ENCODE data around the gene DENND2A.
"Not testable (repeated sequence)": the region's sequence is repeated elsewhere in the genome, so short reads cannot be mapped to it uniquely, and the experiment has no call there.

The DENND2A gene

DNA sequence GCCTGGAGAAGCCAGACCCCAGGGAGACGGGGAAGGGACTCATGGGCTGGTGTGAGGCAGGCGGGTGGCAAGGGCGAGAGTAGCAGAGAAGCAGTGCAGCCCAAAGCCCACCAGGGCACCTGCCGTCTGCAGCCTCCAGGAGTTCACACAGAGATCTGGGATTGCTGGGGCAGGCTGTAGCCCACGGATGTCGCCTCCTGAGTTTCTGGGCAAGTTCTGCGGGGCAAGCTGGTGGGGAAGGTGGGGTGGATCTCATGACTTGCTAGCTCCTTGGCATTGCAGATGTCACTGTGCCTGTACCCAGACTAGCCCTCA is 38.2 kb upstream of the DENND2A start:
- in situ Hi-C loops (cut with HindIII; ENCODE audit: low pct_unique_long_range_greater_than_20kb, low sequenced_read_pairs) = no loop called here
- TF ChIP-seq JUND (IDR thresholded peaks at IDR 0.05; ENCODE audit: low read depth) = no peak
- DNase-seq (ENCODE audit: low read depth in 1 of 2, low spot score in 1 of 2) = no peak

DNA sequence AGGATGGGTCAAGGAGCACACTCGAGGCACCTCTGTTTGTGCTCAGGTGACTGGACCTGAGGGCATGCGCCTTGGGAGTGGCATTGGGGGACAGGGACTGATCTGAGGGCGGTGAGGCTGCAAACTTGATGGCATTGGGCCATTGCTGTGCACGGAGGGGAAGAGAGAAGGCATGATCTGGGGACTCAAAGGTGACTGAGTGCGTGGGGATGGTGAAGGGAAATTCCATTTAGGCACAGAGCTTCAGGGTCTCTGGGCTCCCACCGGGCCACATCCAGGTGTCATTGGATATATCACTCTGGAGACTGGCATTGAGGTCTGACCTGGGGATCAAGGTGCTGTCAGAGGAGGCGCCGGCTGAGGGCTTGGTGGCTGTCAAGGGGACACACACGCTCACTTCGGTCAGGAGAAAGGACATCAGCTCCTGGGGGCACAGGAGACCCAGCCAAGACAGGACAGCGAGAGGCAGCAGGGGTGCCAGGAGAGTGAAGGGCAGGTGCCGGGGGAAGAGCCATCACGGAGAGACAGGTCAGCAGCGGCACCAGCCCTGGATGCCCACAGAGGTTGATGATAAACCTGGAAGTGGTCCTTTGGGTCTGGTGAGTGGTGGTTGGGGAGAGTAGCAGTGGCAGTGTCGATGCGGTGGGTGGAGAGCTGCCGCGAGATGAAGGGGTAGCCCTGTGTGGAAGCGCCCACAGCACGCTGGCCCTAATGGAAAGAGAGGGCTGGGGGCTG is 37.6 kb upstream of the DENND2A start:
- TF ChIP-seq JUND (IDR thresholded peaks at IDR 0.05; ENCODE audit: low read depth) = no peak
- in situ Hi-C loops (cut with HindIII; ENCODE audit: low pct_unique_long_range_greater_than_20kb, low sequenced_read_pairs) = no loop called here
- DNase-seq (ENCODE audit: low read depth in 1 of 2, low spot score in 1 of 2) = no peak

DNA sequence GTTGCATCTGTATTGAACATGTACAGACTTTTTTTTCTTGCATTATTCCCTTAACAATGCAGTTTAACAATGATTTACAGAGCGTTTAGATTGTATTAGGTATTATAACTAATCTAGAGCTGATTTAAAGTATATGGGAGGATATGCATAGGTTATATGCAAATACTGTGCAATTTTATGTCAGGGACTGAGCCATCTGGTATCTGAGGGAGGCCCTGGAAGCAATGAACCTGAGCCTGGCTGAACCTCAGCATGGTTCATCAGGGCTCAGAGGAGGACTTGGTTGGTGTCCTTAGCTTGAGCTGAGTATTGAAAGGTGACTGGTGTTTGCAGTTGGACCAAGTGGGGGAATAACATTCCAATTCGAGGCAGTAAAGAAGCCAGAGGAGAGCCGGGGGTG is 36.9 kb upstream of the DENND2A start:
- DNase-seq (ENCODE audit: low read depth in 1 of 2, low spot score in 1 of 2) = no peak
- no peak for TF ChIP-seq JUND (IDR thresholded peaks at IDR 0.05; ENCODE audit: low read depth)
- in situ Hi-C loops (cut with HindIII; ENCODE audit: low pct_unique_long_range_greater_than_20kb, low sequenced_read_pairs) = no loop called here

DNA sequence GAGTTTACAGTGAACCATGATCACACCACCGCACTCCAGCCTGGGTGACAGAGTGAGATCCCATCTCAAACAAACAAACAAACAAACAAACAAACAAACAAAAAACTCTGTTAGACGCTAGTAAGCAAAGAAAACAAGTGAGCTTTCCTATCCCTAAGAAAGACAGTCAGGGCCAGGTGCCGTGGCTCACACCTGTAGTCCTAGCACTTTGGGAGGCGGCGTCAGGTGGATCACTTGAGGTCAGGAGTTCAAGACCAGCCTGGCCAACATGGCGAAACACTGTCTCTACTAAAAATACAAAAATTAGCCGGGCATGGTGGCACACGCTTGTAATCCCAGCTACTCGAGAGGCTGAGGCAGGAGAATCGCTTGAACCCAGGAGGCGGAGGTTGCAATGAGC is 36.3 kb upstream of the DENND2A start:
- in situ Hi-C loops (cut with HindIII; ENCODE audit: low pct_unique_long_range_greater_than_20kb, low sequenced_read_pairs); DNase-seq (ENCODE audit: low read depth in 1 of 2, low spot score in 1 of 2): not testable (repeated sequence)

DNA sequence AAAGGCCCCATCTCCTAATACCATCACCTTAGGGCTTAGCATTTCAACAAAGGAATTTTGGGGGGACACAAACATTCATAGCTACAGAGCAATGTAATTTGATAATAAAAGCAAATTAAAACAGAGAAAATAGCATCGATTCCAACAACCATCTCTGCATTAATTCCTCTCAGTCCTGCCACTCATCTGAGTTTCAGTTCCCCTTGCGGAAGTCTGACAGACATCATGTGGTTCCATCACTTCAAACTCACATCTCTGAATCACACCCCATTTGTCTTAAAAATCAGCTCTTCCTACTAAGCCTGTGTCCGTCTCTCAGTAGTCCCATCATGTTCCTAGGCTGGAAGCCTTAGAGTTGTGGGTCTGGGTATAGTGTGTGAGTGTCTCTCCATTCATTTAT is 35.7 kb upstream of the DENND2A start:
- in situ Hi-C loops (cut with HindIII; ENCODE audit: low pct_unique_long_range_greater_than_20kb, low sequenced_read_pairs) = no loop called here
- no peak for DNase-seq (ENCODE audit: low read depth in 1 of 2, low spot score in 1 of 2)
- no peak for TF ChIP-seq JUND (IDR thresholded peaks at IDR 0.05; ENCODE audit: low read depth)

DNA sequence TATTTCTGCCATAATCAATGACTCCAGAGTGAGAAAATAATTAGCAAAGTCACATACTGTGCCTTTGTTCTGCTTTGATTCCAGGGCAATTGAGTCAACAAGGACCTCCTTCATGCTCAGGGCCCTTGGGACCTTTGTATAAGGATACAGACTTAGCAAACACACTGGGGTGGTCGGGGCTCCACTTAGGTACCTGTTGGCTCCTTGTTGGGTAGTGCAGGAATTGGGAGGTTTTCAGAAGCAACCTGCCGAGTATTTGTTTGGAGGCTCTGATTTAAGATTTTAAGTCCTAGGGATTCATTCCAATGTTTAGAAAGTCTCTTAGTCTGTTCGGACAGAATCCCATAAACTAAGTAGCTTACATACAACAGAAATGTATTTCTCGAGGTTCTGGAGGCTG is 35.1 kb upstream of the DENND2A start:
- in situ Hi-C loops (cut with HindIII; ENCODE audit: low pct_unique_long_range_greater_than_20kb, low sequenced_read_pairs) = no loop called here
- no peak for TF ChIP-seq JUND (IDR thresholded peaks at IDR 0.05; ENCODE audit: low read depth)

DNA sequence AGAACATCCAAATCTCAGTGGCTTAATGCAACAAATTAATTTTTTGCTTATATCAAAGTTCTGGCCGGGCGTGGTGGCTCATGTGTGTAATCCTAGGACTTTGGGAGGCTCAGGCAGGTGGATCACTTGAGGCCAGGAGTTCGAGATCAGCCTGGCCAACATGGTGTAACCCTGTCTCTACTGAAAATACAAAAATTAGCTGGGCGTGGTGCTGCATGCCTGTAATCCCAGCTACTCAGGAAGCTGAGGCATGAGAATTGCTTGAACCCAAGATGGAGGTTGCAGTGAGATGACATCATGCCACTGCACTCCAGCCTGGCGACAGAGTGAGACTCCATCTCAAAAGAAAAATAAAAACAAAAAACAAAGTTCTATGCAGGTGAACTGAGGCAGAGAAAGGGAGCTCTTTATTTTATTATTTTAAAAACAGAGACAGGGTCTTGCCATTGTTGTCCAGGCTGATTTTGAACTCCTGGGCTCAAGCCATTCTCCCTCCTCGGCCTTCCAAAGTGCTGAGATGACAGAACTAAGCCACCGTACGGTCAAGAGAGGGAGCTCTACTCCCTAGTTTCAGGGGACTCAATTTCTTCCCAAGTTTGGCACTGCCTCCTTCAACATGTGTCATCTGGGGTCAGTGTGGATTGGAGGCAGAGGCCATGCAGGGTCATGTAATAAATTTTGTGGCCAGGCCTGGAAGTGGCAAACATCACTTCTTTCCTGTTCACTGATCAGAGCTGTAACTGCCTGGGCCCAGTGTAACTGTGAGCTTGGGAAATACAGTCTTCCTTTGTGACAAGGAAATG is 34.5 kb upstream of the DENND2A start:
- in situ Hi-C loops (cut with HindIII; ENCODE audit: low pct_unique_long_range_greater_than_20kb, low sequenced_read_pairs) = no loop called here
- TF ChIP-seq JUND (IDR thresholded peaks at IDR 0.05; ENCODE audit: low read depth) = no peak
- peak in 1 of 2 experiments; percentile 59 for DNase-seq (ENCODE audit: low read depth in 1 of 2, low spot score in 1 of 2)

More for the DNA sequence above, 35.1 kb upstream of the DENND2A start:
- DNase-seq (ENCODE audit: low read depth in 1 of 2, low spot score in 1 of 2) = no peak

DNA sequence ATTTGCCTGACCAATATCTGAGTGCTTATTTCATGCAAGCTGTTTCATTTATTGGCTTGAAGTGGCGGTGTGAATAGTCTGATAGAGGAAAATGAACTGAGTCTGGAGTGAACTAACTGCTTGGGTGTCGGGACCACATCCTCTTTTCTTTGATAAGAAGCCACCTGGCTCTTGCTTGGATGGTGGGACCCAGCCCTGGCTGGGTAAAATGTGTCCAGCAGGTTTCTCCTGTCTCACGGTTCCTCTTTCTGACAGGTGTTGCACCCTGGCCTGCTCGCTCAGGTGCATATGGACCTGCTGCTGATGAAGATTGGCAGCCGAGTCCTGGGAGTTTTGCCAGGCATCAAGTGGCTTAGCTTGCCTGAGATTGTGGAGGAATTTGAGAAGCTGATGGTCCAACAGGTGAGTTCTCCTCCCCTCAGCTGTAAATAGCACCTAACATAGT is 33.8 kb upstream of the DENND2A start:
- in situ Hi-C loops (cut with HindIII; ENCODE audit: low pct_unique_long_range_greater_than_20kb, low sequenced_read_pairs) = no loop called here
- no peak for TF ChIP-seq JUND (IDR thresholded peaks at IDR 0.05; ENCODE audit: low read depth)
- DNase-seq (ENCODE audit: low read depth in 1 of 2, low spot score in 1 of 2) = no peak

DNA sequence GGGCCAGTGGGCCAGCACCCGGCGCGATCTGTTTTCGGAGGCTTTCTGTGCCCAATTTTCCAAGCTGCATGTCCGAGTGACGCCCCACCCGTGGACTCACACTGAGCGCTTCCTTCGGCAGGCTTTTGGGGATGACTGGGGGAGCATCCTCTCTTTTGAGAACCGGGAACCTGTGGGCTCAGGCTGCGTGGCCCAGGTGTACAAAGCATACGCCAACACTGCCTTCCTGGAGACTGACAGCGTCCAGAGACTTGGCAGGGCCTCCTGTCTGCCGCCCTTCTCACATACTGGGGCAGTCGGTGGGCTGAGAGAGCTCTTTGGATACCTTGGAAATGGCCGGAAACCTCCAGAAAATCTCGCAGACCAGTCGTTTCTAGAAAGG is 33.2 kb upstream of the DENND2A start:
- no peak for DNase-seq (ENCODE audit: low read depth in 1 of 2, low spot score in 1 of 2)
- no peak for TF ChIP-seq JUND (IDR thresholded peaks at IDR 0.05; ENCODE audit: low read depth)
- in situ Hi-C loops (cut with HindIII; ENCODE audit: low pct_unique_long_range_greater_than_20kb, low sequenced_read_pairs) = no loop called here

DNA sequence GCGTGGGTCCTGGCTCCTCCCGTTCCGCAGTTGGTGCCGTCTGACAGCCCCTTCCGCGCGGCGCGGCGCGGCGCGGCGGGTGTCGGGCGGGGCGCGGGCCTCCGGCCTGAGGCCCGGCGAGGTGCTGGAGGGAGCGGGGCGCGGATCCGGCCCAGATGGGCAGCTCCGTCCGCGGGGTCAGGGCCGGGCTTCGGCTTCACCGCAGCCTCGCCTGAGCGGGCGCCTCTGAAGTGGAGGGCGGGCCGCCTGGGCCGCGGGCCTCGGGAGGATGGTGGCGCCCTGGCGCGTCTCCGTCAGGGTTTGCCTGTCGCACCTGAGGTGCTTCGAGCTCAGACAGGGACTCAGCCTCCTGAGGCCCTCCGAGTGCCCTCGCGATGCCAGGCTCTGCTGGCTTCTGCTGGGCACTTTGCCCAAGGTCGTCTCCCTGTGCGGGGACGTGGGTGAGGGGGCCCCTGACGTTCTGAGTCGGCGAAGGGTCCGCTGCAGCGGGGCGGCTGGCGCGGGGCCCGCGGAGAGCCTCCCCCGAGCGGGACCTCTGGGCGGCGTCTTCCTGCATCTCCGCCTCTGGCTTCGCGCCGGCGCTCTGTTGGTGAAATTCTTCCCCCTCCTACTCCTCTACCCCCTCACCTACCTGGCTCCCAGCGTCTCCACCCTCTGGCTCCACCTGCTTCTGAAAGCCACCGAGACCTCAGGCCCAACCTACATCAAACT is 32.6 kb upstream of the DENND2A start:
- no peak for TF ChIP-seq JUND (IDR thresholded peaks at IDR 0.05; ENCODE audit: low read depth)
- DNase-seq (ENCODE audit: low read depth in 1 of 2, low spot score in 1 of 2) = peak; percentile 76 to 80
- in situ Hi-C loops (cut with HindIII; ENCODE audit: low pct_unique_long_range_greater_than_20kb, low sequenced_read_pairs) = no loop called here

DNA sequence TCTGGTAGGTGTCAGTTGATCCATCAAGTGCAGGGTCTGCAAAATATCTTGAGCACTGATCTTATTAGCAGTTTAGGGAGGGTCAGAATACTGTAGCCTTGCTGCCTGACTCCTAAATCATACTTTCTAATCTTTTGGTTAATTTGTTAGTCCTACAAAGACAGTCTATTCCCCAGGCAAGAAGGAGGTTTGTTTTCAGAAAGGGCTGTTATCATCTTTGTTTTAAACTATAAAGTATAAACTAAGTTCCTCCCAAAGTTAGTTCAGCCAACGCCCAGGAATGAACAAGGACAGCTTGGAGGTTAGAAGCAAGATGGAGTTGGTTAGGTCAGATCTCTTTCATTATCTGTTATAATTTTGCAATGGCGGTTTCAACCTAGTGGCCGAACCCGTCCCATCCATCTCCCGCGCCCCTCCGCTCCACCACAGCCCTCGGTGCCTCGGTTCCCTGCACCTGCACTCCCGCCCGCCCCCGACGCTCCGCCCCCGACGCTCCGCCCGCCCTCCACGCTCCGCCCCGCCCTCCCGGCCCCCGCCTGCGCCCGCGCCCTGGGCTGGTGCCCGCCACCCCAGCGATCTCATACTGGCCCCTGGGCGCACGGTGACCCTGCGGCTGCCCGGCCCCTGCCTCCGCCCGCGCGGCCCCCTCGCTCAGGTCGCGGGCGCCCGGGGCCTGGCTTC is 31.9 kb upstream of the DENND2A start, which contains the start of gene ADCK2:
Gene ADCK2 (plus strand): TSS at position 564 of the 681 bp plus-strand sequence. CDS start 386 bp downstream, outside the sequence.
- TF ChIP-seq JUND (IDR thresholded peaks at IDR 0.05; ENCODE audit: low read depth) = no peak
- in situ Hi-C loops (cut with HindIII; ENCODE audit: low pct_unique_long_range_greater_than_20kb, low sequenced_read_pairs) = no loop called here
- DNase-seq (ENCODE audit: low read depth in 1 of 2, low spot score in 1 of 2) = peak; percentile 64 to 80

DNA sequence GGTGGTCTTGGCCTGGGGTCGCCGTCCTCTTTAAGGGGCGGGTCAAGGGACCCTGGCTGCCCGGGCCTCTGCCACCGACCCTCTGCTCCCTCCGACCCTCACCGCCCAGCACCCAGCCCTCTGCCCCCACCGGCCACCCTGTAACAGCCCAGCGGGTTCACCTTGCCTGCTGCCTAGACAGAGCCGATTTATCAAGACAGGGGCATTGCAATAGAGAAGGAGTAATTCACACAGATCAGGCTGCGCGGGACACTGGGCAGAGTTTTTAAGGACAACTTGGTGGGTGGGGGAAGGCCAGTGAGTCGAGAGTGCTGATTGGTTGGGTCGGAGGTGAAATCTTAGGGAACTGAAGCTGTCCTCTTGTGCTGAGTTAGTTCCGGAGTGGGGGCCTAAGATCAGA is 31.4 kb upstream of the DENND2A start:
- no peak for TF ChIP-seq JUND (IDR thresholded peaks at IDR 0.05; ENCODE audit: low read depth)
- DNase-seq (ENCODE audit: low read depth in 1 of 2, low spot score in 1 of 2) = no peak
- in situ Hi-C loops (cut with HindIII; ENCODE audit: low pct_unique_long_range_greater_than_20kb, low sequenced_read_pairs) = no loop called here
